Measurements from ENCODE around the gene HP1BP3.

- TF ChIP-seq CEBPB (IDR thresholded peaks at IDR 0.05; ENCODE audit: low read depth), result no peak
- TF ChIP-seq RAD21 (IDR thresholded peaks at IDR 0.05; ENCODE audit: low read depth), result no peak
- no peak for TF ChIP-seq CTCF (IDR thresholded peaks at IDR 0.05 in 2 of 3, conservative IDR thresholded peaks at IDR 0.05 in 1 of 3; ENCODE audit: borderline replicate concordance in 1 of 3, insufficient read depth in 1 of 3, low read depth in 2 of 3, low read length in 2 of 3)
- TF ChIP-seq POLR2AphosphoS5 (IDR thresholded peaks at IDR 0.05; ENCODE audit: low read depth, low read length), result no peak
- no peak for TF ChIP-seq ATF3 (IDR thresholded peaks at IDR 0.05)
- TF ChIP-seq POLR2A (IDR thresholded peaks at IDR 0.05; ENCODE audit: borderline replicate concordance, extremely low read depth, insufficient read depth, insufficient read length), result no peak
Measured at GRCh38 chr1:20730690-20731056, 56.4 kb downstream of the HP1BP3 start.

Measured in HCT116 (cell line).